ENCODE results near the gene TNNI2. TPM values are rescaled to one million over a fixed set of nuclear protein-coding genes. Genes with fewer than 3 reads are reported as not detected.

Gene TNNI2
- total RNA-seq, 1 donor from 2014 or later = not detected

- intact Hi-C loops (cut with DNase I) = no loop called here
- H3K27me3 ChIP-seq = no peaks in the 10 kb centered on the region
- H3K9me3 ChIP-seq = no peaks in the 10 kb centered on the region
- H3K27ac ChIP-seq = no peak overlapping the region
- no peak overlapping the region for H3K4me3 ChIP-seq
- no peak for TF ChIP-seq CTCF (IDR thresholded peaks at IDR 0.05)
- no peaks in the 10 kb centered on the region for H3K36me3 ChIP-seq
- no peak for DNase-seq (ENCODE audit: low spot score in 2 of 2)
- H3K4me1 ChIP-seq = no peaks in the 10 kb centered on the region
Measured at GRCh38 chr11:1855886-1856265, 17.1 kb downstream of the TNNI2 start.

GRCh38 chr11:1856306-1857005, 17.7 kb downstream of the TNNI2 start:
- H3K27ac ChIP-seq = no peak overlapping the region
- no peaks in the 10 kb centered on the region for H3K36me3 ChIP-seq
- no peaks in the 10 kb centered on the region for H3K9me3 ChIP-seq
- no peak for TF ChIP-seq CTCF (IDR thresholded peaks at IDR 0.05)
- intact Hi-C loops (cut with DNase I) = no loop called here
- no peak overlapping the region for H3K4me3 ChIP-seq
- H3K4me1 ChIP-seq = no peaks in the 10 kb centered on the region
- no peak for DNase-seq (ENCODE audit: low spot score in 2 of 2)
- no peaks in the 10 kb centered on the region for H3K27me3 ChIP-seq

GRCh38 chr11:1857064-1857463, 18.3 kb downstream of the TNNI2 start:
- Histone ChIP-seq H3K27ac (no peak overlapping the region), H3K27me3 (no peaks in the 10 kb centered on the region), H3K36me3 (no peaks in the 10 kb centered on the region), H3K9me3 (no peaks in the 10 kb centered on the region), H3K4me1 (no peaks in the 10 kb centered on the region), H3K4me3 (no peak overlapping the region)
- TF ChIP-seq CTCF (IDR thresholded peaks at IDR 0.05) = no peak
- DNase-seq (ENCODE audit: low spot score in 2 of 2) = no peak
- intact Hi-C loops (cut with DNase I) = no loop called here

GRCh38 chr11:1858154-1858553, 19.4 kb downstream of the TNNI2 start:
- intact Hi-C loops (cut with DNase I) = no loop called here
- Histone ChIP-seq H3K36me3 (no peaks in the 10 kb centered on the region), H3K27ac (no peak overlapping the region), H3K4me1 (peaks cover 0 to 5% of the 10 kb centered on the region in 2 donors), H3K27me3 (no peaks in the 10 kb centered on the region), H3K4me3 (no peak overlapping the region), H3K9me3 (no peaks in the 10 kb centered on the region)
- DNase-seq (ENCODE audit: low spot score in 2 of 2) = no peak
- no peak for TF ChIP-seq CTCF (IDR thresholded peaks at IDR 0.05)

- Histone ChIP-seq H3K27ac (no peak overlapping the region), H3K9me3 (no peaks in the 10 kb centered on the region), H3K36me3 (no peaks in the 10 kb centered on the region), H3K4me1 (peaks cover 0 to 7% of the 10 kb centered on the region in 2 donors), H3K4me3 (no peak overlapping the region), H3K27me3 (no peaks in the 10 kb centered on the region)
- intact Hi-C loops (cut with DNase I) = no loop called here
- no peak for TF ChIP-seq CTCF (IDR thresholded peaks at IDR 0.05)
- DNase-seq (ENCODE audit: low spot score in 2 of 2) = no peak
Measured at GRCh38 chr11:1858576-1858975, 19.8 kb downstream of the TNNI2 start.

- H3K4me3 ChIP-seq = no peak overlapping the region
- H3K9me3 ChIP-seq = no peaks in the 10 kb centered on the region
- H3K36me3 ChIP-seq = no peaks in the 10 kb centered on the region
- H3K27me3 ChIP-seq = no peaks in the 10 kb centered on the region
- intact Hi-C loops (cut with DNase I) = no loop called here
- no peak for DNase-seq (ENCODE audit: low spot score in 2 of 2)
- TF ChIP-seq CTCF (IDR thresholded peaks at IDR 0.05) = no peak
- H3K27ac ChIP-seq = no peak overlapping the region
- H3K4me1 ChIP-seq = peaks cover 0 to 11% of the 10 kb centered on the region in 2 donors
Measured at GRCh38 chr11:1859004-1859403, 20.2 kb downstream of the TNNI2 start.

All from ascending aorta (tissue), 2 donors.